NK-92 treated with Interleukin-12 subunit alpha and Interleukin-12 subunit beta, amount 100 ng/mL, for 24 hours (cell line): ENCODE results near the gene OSBPL7.

Source experiments
- DNase-seq: peaks from one replicate; lab custom pipeline; 2025; lab: John Stamatoyannopoulos, UW

OSBPL7 gene

GRCh38 chr17:47823519-47823918 is 1.9 kb upstream of the OSBPL7 start:
- DNase-seq = no peak

GRCh38 chr17:47822785-47823184 is 1.2 kb upstream of the OSBPL7 start:
- DNase-seq = no peak

- no peak for DNase-seq
Measured at GRCh38 chr17:47821031-47821423, 567 bp downstream of the OSBPL7 start.

- no peak for DNase-seq
Measured at GRCh38 chr17:47820033-47820789, 1.4 kb downstream of the OSBPL7 start.

DNA sequence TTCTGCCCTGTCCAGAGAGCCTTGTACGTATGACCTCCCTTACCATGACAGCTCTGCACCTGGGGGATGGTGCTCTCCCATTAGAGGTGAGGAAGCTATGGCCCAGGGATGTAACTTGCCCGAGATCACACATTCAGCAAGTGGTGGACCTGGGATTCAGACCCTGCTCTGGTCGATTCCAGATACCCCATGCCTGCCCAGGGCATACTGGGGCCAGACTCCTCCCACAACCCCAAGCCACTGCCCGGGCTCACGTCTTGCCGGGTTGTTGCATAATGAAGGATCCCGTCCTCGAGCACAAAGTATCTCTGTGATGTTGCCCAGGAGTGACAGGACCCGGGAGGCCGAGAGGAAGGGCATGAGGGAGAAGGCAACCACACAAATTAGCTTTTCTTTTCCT is 2.1 kb downstream of the OSBPL7 start:
- no peak for DNase-seq

- DNase-seq = no peak
Measured at GRCh38 chr17:47818002-47818695, 3.4 kb downstream of the OSBPL7 start.

GRCh38 chr17:47816947-47817346 is 4.6 kb downstream of the OSBPL7 start:
- DNase-seq = no peak

GRCh38 chr17:47816111-47816735 is 5.4 kb downstream of the OSBPL7 start:
- DNase-seq = no peak

GRCh38 chr17:47815106-47815918 is 6.3 kb downstream of the OSBPL7 start:
- DNase-seq = no peak

- no peak for DNase-seq
Measured at GRCh38 chr17:47813512-47814031, 8.0 kb downstream of the OSBPL7 start.

GRCh38 chr17:47813077-47813476 is 8.5 kb downstream of the OSBPL7 start:
- no peak for DNase-seq

DNA sequence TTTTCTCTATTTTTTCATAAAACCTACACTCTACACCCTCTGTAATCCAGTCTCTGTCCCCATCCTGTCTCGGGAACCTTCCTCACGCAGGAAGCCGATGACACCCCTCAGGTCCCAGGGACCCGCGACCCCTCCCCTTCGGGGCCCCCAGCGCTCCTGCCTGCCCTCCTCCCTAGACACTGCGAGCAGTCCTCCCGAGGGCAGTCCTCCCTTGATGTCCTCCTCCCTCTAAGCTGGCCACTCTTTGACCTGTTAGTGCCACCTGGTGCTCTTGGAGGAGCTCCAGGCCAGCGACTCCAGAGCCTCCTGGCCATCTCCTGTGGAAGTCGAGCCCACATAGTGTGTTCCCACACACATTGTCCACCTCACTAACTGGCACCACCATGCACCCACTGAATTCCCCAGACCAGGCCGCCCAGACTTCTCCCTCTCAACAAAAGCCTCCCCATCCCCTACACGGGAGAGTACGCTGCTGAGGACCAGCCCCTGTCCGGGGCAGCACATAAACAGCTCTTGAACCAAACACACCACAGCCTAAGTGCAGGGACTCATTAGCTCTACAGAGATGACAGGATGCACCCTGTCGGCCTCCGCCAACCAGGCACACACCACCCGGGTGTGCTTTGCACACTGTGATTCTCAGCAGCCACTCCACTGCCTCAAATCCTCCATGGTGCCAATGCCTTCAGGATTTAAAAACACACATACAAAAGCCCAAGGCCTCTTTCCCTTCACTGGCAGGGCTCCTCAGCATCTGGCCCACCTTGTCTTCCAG is 9.3 kb downstream of the OSBPL7 start:
- DNase-seq = no peak

- DNase-seq = no peak
Measured at GRCh38 chr17:47811709-47812108, 9.9 kb downstream of the OSBPL7 start.

DNA sequence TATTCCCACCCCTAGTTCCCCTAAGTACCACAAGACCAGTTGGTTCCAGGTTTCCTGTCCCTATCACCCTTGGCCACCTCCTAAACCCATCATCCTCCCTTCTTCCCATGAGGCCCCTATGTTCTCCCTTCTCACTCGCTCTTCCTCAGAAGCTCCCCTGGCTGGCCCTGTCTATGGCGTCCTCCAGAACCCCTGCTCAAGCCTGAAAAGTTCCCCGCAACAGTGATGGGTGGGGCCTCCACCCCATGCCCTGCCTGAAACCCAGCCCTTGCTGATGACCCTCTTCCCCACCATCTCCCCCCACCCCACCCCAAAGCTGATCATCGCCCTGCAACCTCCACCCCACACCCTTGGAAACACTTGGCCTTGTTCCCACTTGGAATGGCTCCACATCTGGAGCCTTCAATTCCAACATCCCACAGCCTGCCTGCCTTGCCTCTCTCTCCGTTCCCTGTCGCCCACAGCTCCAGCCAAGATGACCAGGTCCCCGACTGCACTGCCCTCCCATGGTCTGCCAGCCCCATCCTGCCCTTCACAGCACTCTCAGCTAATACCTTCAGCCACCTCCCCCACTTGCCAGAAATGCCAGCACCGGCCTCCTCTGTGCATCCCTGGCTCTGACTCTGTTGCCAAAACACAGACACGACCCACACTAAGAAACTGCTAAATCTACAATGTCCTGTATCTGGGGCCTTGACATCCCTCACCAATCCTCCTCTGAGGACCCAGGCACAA is 10.5 kb downstream of the OSBPL7 start:
- no peak for DNase-seq

DNA sequence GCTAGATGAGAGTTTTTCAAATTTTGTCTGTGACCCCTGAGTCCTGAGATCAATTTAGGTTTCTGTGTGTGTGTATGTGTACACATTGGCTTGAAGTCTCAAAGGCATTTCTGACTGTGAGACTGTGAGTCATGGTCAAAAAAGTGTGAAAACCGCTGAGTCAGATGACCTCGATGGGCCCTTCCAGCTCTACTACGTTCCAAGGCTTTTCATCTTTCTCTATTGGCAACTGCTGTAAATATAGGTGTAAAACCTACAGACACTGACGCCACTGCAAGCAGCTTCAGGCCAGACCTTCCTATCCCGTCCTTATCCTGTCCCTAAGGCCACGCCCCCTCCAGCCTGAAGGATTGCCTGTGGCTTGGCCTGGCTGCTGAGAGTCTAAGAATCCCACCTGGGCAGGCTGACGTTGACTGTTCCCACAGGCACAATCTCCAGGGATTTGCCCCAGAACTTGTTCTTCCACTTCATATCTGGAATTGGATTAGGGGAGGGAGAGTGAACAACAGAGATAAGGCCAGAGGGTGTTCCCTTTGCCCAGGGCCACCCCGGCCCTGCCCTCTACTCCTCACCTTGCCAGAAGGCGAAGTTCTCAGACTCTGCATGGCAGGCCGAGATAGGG is 11.3 kb downstream of the OSBPL7 start:
- peak; percentile 75 for DNase-seq

- DNase-seq = no peak
Measured at GRCh38 chr17:47808830-47809480, 12.6 kb downstream of the OSBPL7 start.

DNA sequence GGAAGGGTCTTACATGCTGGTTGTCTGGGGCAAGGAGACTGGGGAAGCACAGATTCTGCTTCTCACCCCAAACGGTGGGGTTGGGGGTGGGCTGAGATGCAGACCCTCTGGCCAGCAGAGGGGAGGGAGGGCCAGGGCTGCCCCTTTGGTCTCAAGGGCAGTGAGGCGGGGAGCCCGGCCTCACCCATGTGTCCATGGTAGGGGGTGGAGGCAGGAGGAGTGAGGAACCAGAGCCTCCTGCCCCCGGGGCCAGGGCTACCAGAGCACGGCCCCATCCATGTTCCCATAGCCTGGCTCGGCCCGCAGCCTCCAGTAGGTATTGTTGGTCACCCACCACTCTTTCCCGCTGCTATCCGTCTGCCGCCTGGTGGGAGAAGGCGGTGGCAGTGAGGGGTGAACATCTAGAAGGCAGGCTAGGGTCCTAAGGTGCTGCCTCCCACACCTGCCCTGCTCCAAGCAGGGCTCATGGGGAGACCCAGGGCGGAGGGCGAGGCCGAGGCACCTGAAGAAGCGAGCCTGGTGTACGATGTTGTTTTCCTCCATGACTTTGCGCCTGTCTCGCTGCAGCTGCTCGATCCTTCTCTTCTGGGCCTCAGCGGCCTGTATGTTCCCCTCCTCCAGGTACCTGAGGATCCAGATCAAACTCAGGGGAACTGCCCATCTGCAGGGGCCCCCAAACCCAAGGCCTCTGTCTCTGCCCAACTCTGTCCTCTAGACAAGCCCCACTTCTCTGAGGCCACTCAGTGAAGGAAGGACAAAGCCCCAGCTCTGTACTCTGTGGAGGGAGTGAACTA is 13.4 kb downstream of the OSBPL7 start:
- no peak for DNase-seq

- no peak for DNase-seq
Measured at GRCh38 chr17:47807421-47807820, 14.2 kb downstream of the OSBPL7 start.

GRCh38 chr17:47806913-47807255 is 14.7 kb downstream of the OSBPL7 start:
- no peak for DNase-seq
